Measurements from ENCODE around the gene AGRN.
"Not testable (repeated sequence)": the region's sequence is repeated elsewhere in the genome, so short reads cannot be mapped to it uniquely, and the experiment has no call there.

GRCh38 chr1:1077396-1077795 is 57.5 kb downstream of the AGRN start:
- TF ChIP-seq POLR2A, RFX5, SMC3, NFE2L2 (IDR thresholded peaks at IDR 0.05; ENCODE audit: low read depth, low read length): not testable (repeated sequence)

Measured in IMR-90 (cell line).